ENCODE results near the gene ZNF598. TPM values are rescaled to one million over a fixed set of nuclear protein-coding genes. Genes with fewer than 3 reads are reported as not detected.

The ZNF598 gene
- total RNA-seq, 1 donor from 2014 or later = 46.0 TPM

DNA sequence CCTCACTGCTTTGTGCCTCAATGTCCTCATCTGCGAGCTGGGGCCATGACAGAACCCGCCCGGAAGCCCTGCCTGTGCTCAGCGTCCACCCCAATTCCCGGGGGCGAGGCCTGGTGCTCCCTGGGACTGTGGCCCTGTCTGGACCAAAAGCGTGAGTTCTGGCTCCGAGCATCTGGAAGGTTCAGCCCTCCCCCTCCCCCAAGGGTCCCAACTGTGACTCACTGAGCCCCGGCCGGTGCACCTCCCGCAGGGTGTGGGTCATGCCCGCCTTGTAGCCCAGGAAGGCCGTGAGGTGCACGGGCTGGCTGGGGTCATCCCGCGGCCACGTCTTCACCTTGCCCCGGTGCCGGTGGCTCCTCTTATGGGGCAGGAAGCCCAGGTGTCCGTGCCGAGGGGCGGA, 55.9 kb downstream of the ZNF598 start:
- TF ChIP-seq, protein P1, sequence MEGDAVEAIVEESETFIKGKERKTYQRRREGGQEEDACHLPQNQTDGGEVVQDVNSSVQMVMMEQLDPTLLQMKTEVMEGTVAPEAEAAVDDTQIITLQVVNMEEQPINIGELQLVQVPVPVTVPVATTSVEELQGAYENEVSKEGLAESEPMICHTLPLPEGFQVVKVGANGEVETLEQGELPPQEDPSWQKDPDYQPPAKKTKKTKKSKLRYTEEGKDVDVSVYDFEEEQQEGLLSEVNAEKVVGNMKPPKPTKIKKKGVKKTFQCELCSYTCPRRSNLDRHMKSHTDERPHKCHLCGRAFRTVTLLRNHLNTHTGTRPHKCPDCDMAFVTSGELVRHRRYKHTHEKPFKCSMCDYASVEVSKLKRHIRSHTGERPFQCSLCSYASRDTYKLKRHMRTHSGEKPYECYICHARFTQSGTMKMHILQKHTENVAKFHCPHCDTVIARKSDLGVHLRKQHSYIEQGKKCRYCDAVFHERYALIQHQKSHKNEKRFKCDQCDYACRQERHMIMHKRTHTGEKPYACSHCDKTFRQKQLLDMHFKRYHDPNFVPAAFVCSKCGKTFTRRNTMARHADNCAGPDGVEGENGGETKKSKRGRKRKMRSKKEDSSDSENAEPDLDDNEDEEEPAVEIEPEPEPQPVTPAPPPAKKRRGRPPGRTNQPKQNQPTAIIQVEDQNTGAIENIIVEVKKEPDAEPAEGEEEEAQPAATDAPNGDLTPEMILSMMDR (IDR thresholded peaks at IDR 0.05; ENCODE audit: insufficient read depth, low read depth, low read length) = no peak
- TF ChIP-seq EZH2 (IDR thresholded peaks at IDR 0.05; ENCODE audit: insufficient read depth, low read length) = no peak
- no peaks in the 10 kb centered on the region for H3K79me2 ChIP-seq (ENCODE audit: insufficient read depth, low read length)
- Mint-ChIP-seq H3K27me3 (ENCODE audit: low read depth, unreplicated experiment) (peaks cover 4% of the 10 kb centered on the region), H3K9me3 (ENCODE audit: unreplicated experiment) (no peaks in the 10 kb centered on the region), H3K4me1 (ENCODE audit: low read depth, unreplicated experiment) (no peaks in the 10 kb centered on the region), H3K27ac (ENCODE audit: unreplicated experiment) (no peak overlapping the region), H3K36me3 (ENCODE audit: low read depth, unreplicated experiment) (no peaks in the 10 kb centered on the region), H3K4me3 (ENCODE audit: unreplicated experiment) (no peak overlapping the region)
- DNase-seq (ENCODE audit: low read depth) (no peak), FAIRE-seq (no peak)
- H3K27me3 ChIP-seq (ENCODE audit: insufficient read depth, low read length) = no peaks in the 10 kb centered on the region
- H3K9ac ChIP-seq (ENCODE audit: low read length) = no peak overlapping the region
- H3K4me1 ChIP-seq (ENCODE audit: insufficient read depth, low read length) = no peaks in the 10 kb centered on the region
- H3K4me3 ChIP-seq (ENCODE audit: insufficient read depth, low read depth, low read length) = no peak overlapping the region
- no peak overlapping the region for H3K27ac ChIP-seq (ENCODE audit: low read depth, low read length)
- no peaks in the 10 kb centered on the region for H3K9me3 ChIP-seq (ENCODE audit: insufficient read depth, low read depth, low read length)
- no peak overlapping the region for H3K4me2 ChIP-seq (ENCODE audit: low read length)
- no peaks in the 10 kb centered on the region for H3K36me3 ChIP-seq (ENCODE audit: insufficient read depth, low read length)
- H4K20me1 ChIP-seq (ENCODE audit: insufficient read depth, low read length) = no peaks in the 10 kb centered on the region
- H2AFZ ChIP-seq (ENCODE audit: low read depth, low read length) = no peak overlapping the region

DNA sequence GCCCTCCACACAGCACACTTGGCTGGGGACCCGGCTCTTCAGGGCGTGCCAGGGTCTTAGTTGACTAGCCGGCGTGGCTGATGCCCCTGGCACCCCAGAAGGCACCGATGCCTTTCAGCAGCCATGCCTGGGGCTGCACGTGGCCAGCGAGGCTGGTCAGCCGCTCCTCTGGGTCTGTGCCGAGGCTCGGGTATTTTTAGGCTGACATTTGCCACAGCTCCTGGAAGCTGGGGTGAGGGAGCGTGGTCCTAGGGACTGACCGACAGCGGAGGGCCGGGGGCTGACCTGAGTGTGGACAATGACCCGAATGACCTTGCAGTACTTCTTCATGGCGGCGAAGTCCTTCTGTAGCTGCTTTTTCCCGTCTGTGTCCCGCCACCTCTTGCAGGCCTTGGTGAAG, 59.1 kb downstream of the ZNF598 start:
- H3K4me1 ChIP-seq (ENCODE audit: insufficient read depth, low read length) = no peaks in the 10 kb centered on the region
- FAIRE-seq (no peak), DNase-seq (ENCODE audit: low read depth) (no peak)
- H3K9me3 ChIP-seq (ENCODE audit: insufficient read depth, low read depth, low read length) = no peaks in the 10 kb centered on the region
- no peaks in the 10 kb centered on the region for H4K20me1 ChIP-seq (ENCODE audit: insufficient read depth, low read length)
- Mint-ChIP-seq H3K27me3 (ENCODE audit: low read depth, unreplicated experiment) (peaks cover 5% of the 10 kb centered on the region), H3K9me3 (ENCODE audit: unreplicated experiment) (no peaks in the 10 kb centered on the region), H3K4me3 (ENCODE audit: unreplicated experiment) (no peak overlapping the region), H3K4me1 (ENCODE audit: low read depth, unreplicated experiment) (no peaks in the 10 kb centered on the region), H3K27ac (ENCODE audit: unreplicated experiment) (no peak overlapping the region), H3K36me3 (ENCODE audit: low read depth, unreplicated experiment) (no peaks in the 10 kb centered on the region)
- H3K79me2 ChIP-seq (ENCODE audit: insufficient read depth, low read length) = no peaks in the 10 kb centered on the region
- H3K36me3 ChIP-seq (ENCODE audit: insufficient read depth, low read length) = no peaks in the 10 kb centered on the region
- no peaks in the 10 kb centered on the region for H3K27me3 ChIP-seq (ENCODE audit: insufficient read depth, low read length)
- no peak overlapping the region for H3K4me2 ChIP-seq (ENCODE audit: low read length)
- no peak overlapping the region for H3K4me3 ChIP-seq (ENCODE audit: insufficient read depth, low read depth, low read length)
- no peak overlapping the region for H2AFZ ChIP-seq (ENCODE audit: low read depth, low read length)
- H3K9ac ChIP-seq (ENCODE audit: low read length) = no peak overlapping the region
- TF ChIP-seq EZH2 (IDR thresholded peaks at IDR 0.05; ENCODE audit: insufficient read depth, low read length) = no peak
- TF ChIP-seq, protein P1 (IDR thresholded peaks at IDR 0.05; ENCODE audit: insufficient read depth, low read depth, low read length) = no peak
- no peak overlapping the region for H3K27ac ChIP-seq (ENCODE audit: low read depth, low read length)

DNA sequence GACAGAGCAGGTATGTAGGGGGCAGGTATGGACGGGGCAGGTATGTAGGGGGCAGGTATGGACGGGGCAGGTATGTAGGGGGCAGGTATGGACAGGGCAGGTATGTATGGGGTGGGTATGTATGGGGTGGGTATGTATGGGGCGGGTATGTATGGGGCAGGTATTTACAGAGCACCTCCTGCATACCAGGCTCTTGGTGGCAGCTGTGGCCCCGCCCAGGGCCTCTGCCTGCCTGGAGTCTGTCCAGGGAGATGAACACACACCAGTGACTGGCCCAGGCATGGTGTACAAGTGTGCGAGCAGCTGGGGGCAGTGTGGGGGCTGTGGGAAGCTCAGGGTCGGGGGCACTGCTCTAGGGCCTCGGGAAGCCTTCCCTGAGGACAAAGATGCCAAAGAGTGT, 59.6 kb downstream of the ZNF598 start:
- H3K4me1 Mint-ChIP-seq (ENCODE audit: low read depth, unreplicated experiment) = no peaks in the 10 kb centered on the region
- Histone ChIP-seq H3K36me3 (ENCODE audit: insufficient read depth, low read length) (no peaks in the 10 kb centered on the region), H3K4me3 (ENCODE audit: insufficient read depth, low read depth, low read length) (no peak overlapping the region), H3K79me2 (ENCODE audit: insufficient read depth, low read length) (no peaks in the 10 kb centered on the region), H2AFZ (ENCODE audit: low read depth, low read length) (no peak overlapping the region), H3K9me3 (ENCODE audit: insufficient read depth, low read depth, low read length) (no peaks in the 10 kb centered on the region), H3K4me1 (ENCODE audit: insufficient read depth, low read length) (no peaks in the 10 kb centered on the region), H4K20me1 (ENCODE audit: insufficient read depth, low read length) (no peaks in the 10 kb centered on the region), H3K9ac (ENCODE audit: low read length) (no peak overlapping the region), H3K4me2 (ENCODE audit: low read length) (no peak overlapping the region), H3K27me3 (ENCODE audit: insufficient read depth, low read length) (no peaks in the 10 kb centered on the region), H3K27ac (ENCODE audit: low read depth, low read length) (no peak overlapping the region)
- no peaks in the 10 kb centered on the region for H3K36me3 Mint-ChIP-seq (ENCODE audit: low read depth, unreplicated experiment)
- no peaks in the 10 kb centered on the region for H3K9me3 Mint-ChIP-seq (ENCODE audit: unreplicated experiment)
- no peak for TF ChIP-seq EZH2 (IDR thresholded peaks at IDR 0.05; ENCODE audit: insufficient read depth, low read length)
- TF ChIP-seq, protein P1 (IDR thresholded peaks at IDR 0.05; ENCODE audit: insufficient read depth, low read depth, low read length) = no peak
- no peak overlapping the region for H3K27ac Mint-ChIP-seq (ENCODE audit: unreplicated experiment)
- FAIRE-seq (no peak), DNase-seq (ENCODE audit: low read depth) (no peak)
- no peak overlapping the region for H3K4me3 Mint-ChIP-seq (ENCODE audit: unreplicated experiment)
- peaks cover 4% of the 10 kb centered on the region for H3K27me3 Mint-ChIP-seq (ENCODE audit: low read depth, unreplicated experiment)

All from astrocyte (in vitro differentiated cells and primary cell).